Trophoblast cell (in vitro differentiated cells and primary cell): Measurements from ENCODE around the gene RBM33.
A peak's percentile ranks its signal among the peaks of the same experiment; 100 is the strongest.

Source experiments
- DNase-seq, 2 donors: peaks; one replicate each; pipeline ENCODE4 v3.0.0-alpha.2; 2016
- H2AFZ ChIP-seq: 2 replicates; pipeline ENCODE4 v1.6.1; 2013; ENCODE audit warnings: low read length, moderate library complexity, mild to moderate bottlenecking; ENCODE audit not compliant: insufficient read depth, poor library complexity
- H2AK5ac ChIP-seq: 2 replicates; pipeline ENCODE4 v1.6.1; 2013; ENCODE audit warnings: mild to moderate bottlenecking, low read length
- H2BK120ac ChIP-seq: 2 replicates; pipeline ENCODE4 v1.6.1; 2013; ENCODE audit warnings: low read length, mild to moderate bottlenecking, moderate library complexity; ENCODE audit not compliant: insufficient read depth, poor library complexity
- H2BK12ac ChIP-seq: 2 replicates; pipeline ENCODE4 v1.6.1; 2013; ENCODE audit warnings: mild to moderate bottlenecking, low read length, moderate library complexity
- H2BK5ac ChIP-seq: 2 replicates; pipeline ENCODE4 v1.6.1; 2013; ENCODE audit warnings: low read length, low read depth, moderate library complexity, mild to moderate bottlenecking; ENCODE audit not compliant: poor library complexity
- H3K14ac ChIP-seq: 2 replicates; pipeline ENCODE4 v1.6.1; 2013; ENCODE audit warnings: mild to moderate bottlenecking, low read length
- H3K18ac ChIP-seq: 2 replicates; pipeline ENCODE4 v1.6.1; 2013; ENCODE audit warnings: mild to moderate bottlenecking, low read length
- H3K23ac ChIP-seq: 2 replicates; pipeline ENCODE4 v1.6.1; 2013; ENCODE audit warnings: low read length
- H3K27ac ChIP-seq: 2 replicates; pipeline ENCODE4 v1.5.1; 2013; ENCODE audit warnings: low read depth, mild to moderate bottlenecking, inconsistent platforms, low read length, moderate library complexity
- H3K27me3 ChIP-seq: 2 replicates; pipeline ENCODE4 v1.6.1; 2013; ENCODE audit warnings: inconsistent platforms, mild to moderate bottlenecking, low read length, moderate library complexity; ENCODE audit not compliant: insufficient read depth
- H3K36me3 ChIP-seq, 2 experiments: 1 replicate in 1 of 2; 2 replicates in 1 of 2; pipeline ENCODE4 v1.6.1; 2013; ENCODE audit warnings: low read length in 2 of 2, mild to moderate bottlenecking in 2 of 2, moderate library complexity in 1 of 2; ENCODE audit not compliant: insufficient read depth in 2 of 2, control insufficient read depth in 1 of 2
- H3K4ac ChIP-seq: 2 replicates; pipeline ENCODE4 v1.6.1; 2013; ENCODE audit warnings: low read depth, mild to moderate bottlenecking, low read length, moderate library complexity
- H3K4me1 ChIP-seq, 2 experiments: 1 replicate in 1 of 2; 2 replicates in 1 of 2; pipeline ENCODE4 v1.6.1; 2013; ENCODE audit warnings: low read length in 2 of 2, mild to moderate bottlenecking in 2 of 2, moderate library complexity in 1 of 2; ENCODE audit not compliant: insufficient read depth in 2 of 2, control insufficient read depth in 1 of 2
- H3K4me2 ChIP-seq: 2 replicates; pipeline ENCODE4 v1.6.1; 2013; ENCODE audit warnings: inconsistent platforms, mild to moderate bottlenecking, low read length, moderate library complexity
- H3K4me3 ChIP-seq: 2 replicates; pipeline ENCODE4 v1.5.1; 2013; ENCODE audit warnings: mild to moderate bottlenecking, low read depth, low read length, inconsistent platforms
- H3K79me1 ChIP-seq: one replicate; pipeline ENCODE4 v1.6.1; 2013; ENCODE audit warnings: low read length
- H3K79me2 ChIP-seq: 2 replicates; pipeline ENCODE4 v1.6.1; 2013; ENCODE audit warnings: low read length, mild to moderate bottlenecking; ENCODE audit not compliant: control insufficient read depth, insufficient read depth, poor library complexity
- H3K9ac ChIP-seq: 2 replicates; pipeline ENCODE4 v1.6.1; 2013; ENCODE audit warnings: mild to moderate bottlenecking, low read length
- H3K9me3 ChIP-seq: 2 replicates; pipeline ENCODE4 v1.6.1; 2013; ENCODE audit warnings: low read depth, mild to moderate bottlenecking, control low read depth, inconsistent platforms, low read length; ENCODE audit not compliant: insufficient read depth
- H4K12ac ChIP-seq: 2 replicates; pipeline ENCODE4 v1.6.1; 2013; ENCODE audit warnings: low read depth, mild to moderate bottlenecking, low read length, moderate library complexity
- H4K8ac ChIP-seq: 2 replicates; pipeline ENCODE4 v1.6.1; 2013; ENCODE audit warnings: low read depth, mild to moderate bottlenecking, low read length, moderate library complexity
- H4K91ac ChIP-seq: one replicate; pipeline ENCODE4 v1.6.1; 2013; ENCODE audit warnings: low read depth, mild to moderate bottlenecking, low read length, moderate library complexity
- WGBS: extraction: QIAGEN DNeasy Blood & Tissue Kit; methylation state at CpG from one replicate; pipeline ENCODE4 v1.1.7; 2013; ENCODE audit warnings: missing lambda C conversion rate; ENCODE audit not compliant: insufficient read length, insufficient coverage; ENCODE audit errors: extremely low coverage; 5-methylcytosine and 5-hydroxymethylcytosine counted together

RBM33 gene

GRCh38 chr7:155647302-155647701 lies 2.8 kb downstream of the RBM33 start:
- no peak overlapping the region for H2BK5ac ChIP-seq
- no peak overlapping the region for H2AK5ac ChIP-seq
- H4K12ac ChIP-seq: no peak overlapping the region
- no peak overlapping the region for H3K18ac ChIP-seq
- H4K91ac ChIP-seq: no peak overlapping the region
- no peak overlapping the region for H3K4me2 ChIP-seq
- no peaks in the 10 kb centered on the region for H3K27me3 ChIP-seq
- H4K8ac ChIP-seq: no peak overlapping the region
- H3K4ac ChIP-seq: peak overlapping the region; percentile 95
- H3K27ac ChIP-seq: no peak overlapping the region
- DNase-seq: no peak
- H3K79me2 ChIP-seq: peaks cover 23% of the 10 kb centered on the region
- no CpG with 5 or more reads among the region's 5 CpGs for WGBS
- H3K23ac ChIP-seq: no peak overlapping the region
- H3K4me3 ChIP-seq: no peak overlapping the region
- no peak overlapping the region for H3K14ac ChIP-seq
- H2BK12ac ChIP-seq: no peak overlapping the region
- H3K36me3 ChIP-seq: peaks cover 3% of the 10 kb centered on the region in 2 experiments
- peaks cover 13% of the 10 kb centered on the region for H3K79me1 ChIP-seq
- no peak overlapping the region for H3K9ac ChIP-seq
- H2BK120ac ChIP-seq: no peak overlapping the region
- H3K9me3 ChIP-seq: no peaks in the 10 kb centered on the region
- H2AFZ ChIP-seq: no peak overlapping the region
- peaks cover 2 to 4% of the 10 kb centered on the region in 2 experiments for H3K4me1 ChIP-seq

DNA sequence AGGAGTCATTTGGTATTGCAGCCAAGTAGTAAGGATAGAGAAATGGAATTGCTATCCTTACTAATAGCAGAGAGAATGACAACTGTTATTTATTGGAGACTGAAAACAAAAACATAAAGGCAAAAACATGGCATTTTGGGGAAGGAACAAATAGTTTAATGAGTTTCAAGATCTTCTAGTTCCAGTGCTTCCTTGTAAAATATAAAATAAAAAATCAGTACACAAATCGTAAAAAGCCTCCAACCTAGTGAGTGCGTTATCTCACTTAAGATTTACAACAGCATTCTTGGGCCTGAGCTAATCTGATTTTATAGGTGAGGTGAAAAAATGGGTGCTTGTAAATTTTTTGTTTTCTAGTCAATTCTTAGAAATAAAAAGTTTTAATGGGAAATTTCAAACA lies 3.3 kb downstream of the RBM33 start:
- no peak overlapping the region for H4K91ac ChIP-seq
- H3K4ac ChIP-seq: peak overlapping the region; percentile 95
- no peaks in the 10 kb centered on the region for H3K27me3 ChIP-seq
- no peak overlapping the region for H2AFZ ChIP-seq
- H4K8ac ChIP-seq: no peak overlapping the region
- no peak for DNase-seq
- H3K79me1 ChIP-seq: peaks cover 13% of the 10 kb centered on the region
- no peak overlapping the region for H2BK12ac ChIP-seq
- H3K23ac ChIP-seq: no peak overlapping the region
- no CpG with 5 or more reads among the region's 2 CpGs for WGBS
- H2AK5ac ChIP-seq: no peak overlapping the region
- H2BK5ac ChIP-seq: no peak overlapping the region
- H3K4me2 ChIP-seq: no peak overlapping the region
- H3K4me1 ChIP-seq: peaks cover 2 to 4% of the 10 kb centered on the region in 2 experiments
- no peak overlapping the region for H4K12ac ChIP-seq
- H3K4me3 ChIP-seq: no peak overlapping the region
- H3K14ac ChIP-seq: no peak overlapping the region
- no peak overlapping the region for H3K9ac ChIP-seq
- peaks cover 23% of the 10 kb centered on the region for H3K79me2 ChIP-seq
- H2BK120ac ChIP-seq: no peak overlapping the region
- no peaks in the 10 kb centered on the region for H3K9me3 ChIP-seq
- no peak overlapping the region for H3K27ac ChIP-seq
- peaks cover 3% of the 10 kb centered on the region in 2 experiments for H3K36me3 ChIP-seq
- no peak overlapping the region for H3K18ac ChIP-seq

- no peak overlapping the region for H2AFZ ChIP-seq
- no peak overlapping the region for H4K12ac ChIP-seq
- H3K4me1 ChIP-seq: peaks cover 0 to 2% of the 10 kb centered on the region in 2 experiments
- no peak overlapping the region for H2AK5ac ChIP-seq
- no peak overlapping the region for H3K23ac ChIP-seq
- peaks cover 10% of the 10 kb centered on the region for H3K79me1 ChIP-seq
- no peak overlapping the region for H2BK12ac ChIP-seq
- H4K91ac ChIP-seq: no peak overlapping the region
- H3K4me3 ChIP-seq: no peak overlapping the region
- H2BK5ac ChIP-seq: no peak overlapping the region
- H3K4ac ChIP-seq: no peak overlapping the region
- no CpG with 5 or more reads among the region's 3 CpGs for WGBS
- no peak overlapping the region for H3K27ac ChIP-seq
- no peak overlapping the region for H3K14ac ChIP-seq
- H3K27me3 ChIP-seq: no peaks in the 10 kb centered on the region
- no peak overlapping the region for H3K18ac ChIP-seq
- peaks cover 3% of the 10 kb centered on the region in 2 experiments for H3K36me3 ChIP-seq
- no peak overlapping the region for H2BK120ac ChIP-seq
- H3K9me3 ChIP-seq: no peaks in the 10 kb centered on the region
- no peak overlapping the region for H3K4me2 ChIP-seq
- no peak overlapping the region for H3K9ac ChIP-seq
- no peak for DNase-seq
- no peak overlapping the region for H4K8ac ChIP-seq
- H3K79me2 ChIP-seq: peaks cover 22% of the 10 kb centered on the region
Observed at GRCh38 chr7:155648752-155649339, 4.4 kb downstream of the RBM33 start.

GRCh38 chr7:155649588-155649987 lies 5.1 kb downstream of the RBM33 start:
- Histone ChIP-seq H4K8ac (no peak overlapping the region), H4K91ac (no peak overlapping the region), H2BK12ac (no peak overlapping the region), H3K79me2 (peaks cover 19% of the 10 kb centered on the region), H3K36me3 (peaks cover 3% of the 10 kb centered on the region in 2 experiments), H3K9me3 (no peaks in the 10 kb centered on the region), H3K9ac (no peak overlapping the region), H3K4me1 (peaks cover 0 to 2% of the 10 kb centered on the region in 2 experiments), H3K4me2 (no peak overlapping the region), H3K18ac (no peak overlapping the region), H3K23ac (no peak overlapping the region), H2AK5ac (no peak overlapping the region), H2BK120ac (no peak overlapping the region), H2AFZ (no peak overlapping the region), H3K4me3 (no peak overlapping the region), H3K14ac (no peak overlapping the region), H4K12ac (no peak overlapping the region), H3K27me3 (no peaks in the 10 kb centered on the region), H3K27ac (no peak overlapping the region), H2BK5ac (no peak overlapping the region), H3K79me1 (peaks cover 2% of the 10 kb centered on the region), H3K4ac (peak overlapping the region; percentile 97)
- WGBS: no CpG with 5 or more reads among the region's 2 CpGs
- DNase-seq: no peak
